Measurements from ENCODE around the gene SSC5D.

The SSC5D gene

GRCh38 chr19:55472463-55472862, 15.8 kb upstream of the SSC5D start:
- POLR2A ChIA-PET (ENCODE audit: low non-redundant PET) = no interaction called here
- H3K27ac ChIP-seq = peak overlapping the region; percentile 91
- CTCF ChIA-PET = no interaction called here
- TF ChIP-seq CTCF (conservative IDR thresholded peaks at IDR 0.05; ENCODE audit: low read depth) = no peak
- DNase-seq (ENCODE audit: low spot score) = peak; percentile 48

DNA sequence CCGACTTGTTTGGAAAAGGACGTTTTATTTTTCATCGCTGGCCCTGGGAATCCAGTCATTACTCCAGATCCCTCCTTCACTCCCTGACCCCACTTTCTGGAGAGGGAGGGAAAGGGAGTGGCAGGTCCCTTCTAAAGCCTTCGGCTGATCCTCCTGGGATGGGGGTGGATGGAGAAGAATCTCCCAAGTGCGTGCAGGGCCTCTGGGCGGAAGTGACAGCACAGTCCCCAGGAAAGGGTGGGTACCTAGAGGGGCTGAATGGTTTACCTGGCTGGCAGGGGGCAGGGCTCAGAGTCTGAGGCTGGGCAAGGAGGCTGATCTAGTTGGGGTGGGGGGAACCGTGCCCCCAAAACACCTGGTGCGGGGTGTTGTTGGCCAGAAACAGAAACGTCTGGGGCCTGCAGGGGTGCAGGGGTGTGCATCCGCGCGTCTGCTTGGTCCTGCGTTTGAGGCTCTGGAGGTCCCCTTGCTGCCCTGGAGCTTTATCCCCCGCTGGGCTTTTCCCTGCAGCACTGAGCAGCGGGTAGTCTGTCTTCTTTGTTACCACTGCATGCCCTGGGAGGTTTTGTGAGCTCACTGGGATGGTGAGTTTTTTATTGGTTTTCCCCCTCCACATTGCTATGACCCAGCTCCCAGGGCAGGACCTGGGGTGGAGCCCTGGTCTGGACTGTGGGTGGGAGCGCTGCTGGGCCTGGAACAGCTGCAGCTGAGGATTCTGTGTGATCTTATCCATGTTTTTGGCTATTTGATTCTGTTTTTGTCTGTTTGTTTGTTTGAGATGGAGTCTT, 14.8 kb upstream of the SSC5D start:
- ChIA-PET POLR2A (ENCODE audit: low non-redundant PET) (no interaction called here), CTCF (interaction anchor here (0.6 to 0.8 kb wide), 2 partner anchors 31 to 160 kb away, joined by 3 read pairs; no protein-coding TSS in a partner anchor)
- TF ChIP-seq CTCF (conservative IDR thresholded peaks at IDR 0.05; ENCODE audit: low read depth) = no peak
- peak overlapping the region; percentile 91 for H3K27ac ChIP-seq
- no peak for DNase-seq (ENCODE audit: low spot score)

- ChIA-PET CTCF (no interaction called here), POLR2A (ENCODE audit: low non-redundant PET) (no interaction called here)
- DNase-seq (ENCODE audit: low spot score) = no peak
- TF ChIP-seq CTCF (conservative IDR thresholded peaks at IDR 0.05; ENCODE audit: low read depth) = no peak
- H3K27ac ChIP-seq = peak overlapping the region; percentile 91
Measured at GRCh38 chr19:55474269-55475265, 13.7 kb upstream of the SSC5D start.

GRCh38 chr19:55476100-55476775, 12.0 kb upstream of the SSC5D start, which contains the start of gene ZNF628:
ZNF628 (plus strand) TSS chr19:55476617; CDS start chr19:55479911, 3,294 bp downstream.
- no peak for TF ChIP-seq CTCF (conservative IDR thresholded peaks at IDR 0.05; ENCODE audit: low read depth)
- ChIA-PET CTCF (interaction anchor here (1.1 to 1.7 kb wide), 3 partner anchors 8 to 27 kb away, joined by 3 to 10 read pairs (median 7); no protein-coding TSS in a partner anchor), POLR2A (ENCODE audit: low non-redundant PET) (interaction anchor here (0.9 to 1.0 kb wide), 3 partner anchors 9 to 148 kb away, joined by 3 to 4 read pairs (median 3); partner anchors contain the start of genes FIZ1, NAT14 and ZNF784)
- H3K27ac ChIP-seq = peak within 1 kb of the TSS; percentile 91
- DNase-seq (ENCODE audit: low spot score) = peak; percentile 94

- no peak for TF ChIP-seq CTCF (conservative IDR thresholded peaks at IDR 0.05; ENCODE audit: low read depth)
Measured at GRCh38 chr19:55477905-55478304, 10.3 kb upstream of the SSC5D start.

More at GRCh38 chr19:55477905-55478304, 10.3 kb upstream of the SSC5D start:
- H3K27ac ChIP-seq = peak overlapping the region; percentile 91
- ChIA-PET POLR2A (ENCODE audit: low non-redundant PET) (interaction anchor here (0.6 kb wide), 1 partner anchor 26 kb away, joined by 3 read pairs; no protein-coding TSS in a partner anchor), CTCF (interaction anchor here (1.2 kb wide), 1 partner anchor 10 kb away, joined by 5 read pairs; no protein-coding TSS in a partner anchor)
- DNase-seq (ENCODE audit: low spot score) = no peak

All from RWPE1 (cell line).